GM08714 (cell line): ENCODE results near the gene CBFA2T3.
"Not testable (repeated sequence)": the region's sequence is repeated elsewhere in the genome, so short reads cannot be mapped to it uniquely, and the experiment has no call there.

Experiments used
- H3K4me3 ChIP-seq: fragments of 200-500 bp; sonication (Bioruptor generic); 2 replicates; pipeline ENCODE4 v1.5.1; 2014; ENCODE audit warnings: mild to moderate bottlenecking, low read length, inconsistent platforms
- ZNF274 ChIP-seq: IDR thresholded peaks from 2 replicates; pipeline ENCODE4 v1.6.1; 2012; ENCODE audit warnings: mild to moderate bottlenecking, low read depth, low read length

Gene CBFA2T3

DNA sequence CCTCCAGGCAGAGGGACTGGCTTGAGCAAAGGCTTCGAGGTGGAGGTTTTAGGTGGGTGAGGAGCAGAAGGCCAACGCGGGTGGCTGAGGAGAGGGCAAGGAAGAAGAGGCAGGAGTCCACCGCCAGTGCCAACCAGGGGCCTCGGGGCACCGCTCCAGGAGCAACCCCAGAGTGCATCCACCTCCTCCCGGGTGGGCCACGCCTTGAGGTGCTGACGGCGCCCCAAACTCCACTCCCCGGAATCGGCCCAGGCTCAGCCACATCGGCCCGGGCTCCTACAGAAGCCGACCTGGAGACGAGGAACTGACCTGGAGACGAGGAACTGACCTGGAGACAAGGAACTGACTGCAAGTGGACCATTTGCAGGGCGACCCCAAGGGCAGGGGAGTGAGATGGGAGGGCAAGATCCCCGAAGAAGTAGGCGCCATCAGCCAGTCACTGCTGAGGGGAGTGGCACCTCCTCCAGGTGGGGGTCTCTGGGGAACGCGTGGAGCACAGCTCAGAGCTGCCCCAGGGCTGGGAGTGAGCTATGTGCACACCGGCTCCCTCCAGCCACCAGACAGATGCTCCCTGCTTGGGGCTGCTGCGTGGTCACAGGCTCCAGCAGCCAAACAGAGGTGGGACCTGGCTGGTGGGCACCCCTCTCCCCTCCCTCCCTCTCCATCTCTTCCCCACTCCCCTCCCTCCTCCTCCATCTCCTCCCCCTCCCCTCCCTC lies 29.2 kb upstream of the CBFA2T3 start:
- no peak for TF ChIP-seq ZNF274

DNA sequence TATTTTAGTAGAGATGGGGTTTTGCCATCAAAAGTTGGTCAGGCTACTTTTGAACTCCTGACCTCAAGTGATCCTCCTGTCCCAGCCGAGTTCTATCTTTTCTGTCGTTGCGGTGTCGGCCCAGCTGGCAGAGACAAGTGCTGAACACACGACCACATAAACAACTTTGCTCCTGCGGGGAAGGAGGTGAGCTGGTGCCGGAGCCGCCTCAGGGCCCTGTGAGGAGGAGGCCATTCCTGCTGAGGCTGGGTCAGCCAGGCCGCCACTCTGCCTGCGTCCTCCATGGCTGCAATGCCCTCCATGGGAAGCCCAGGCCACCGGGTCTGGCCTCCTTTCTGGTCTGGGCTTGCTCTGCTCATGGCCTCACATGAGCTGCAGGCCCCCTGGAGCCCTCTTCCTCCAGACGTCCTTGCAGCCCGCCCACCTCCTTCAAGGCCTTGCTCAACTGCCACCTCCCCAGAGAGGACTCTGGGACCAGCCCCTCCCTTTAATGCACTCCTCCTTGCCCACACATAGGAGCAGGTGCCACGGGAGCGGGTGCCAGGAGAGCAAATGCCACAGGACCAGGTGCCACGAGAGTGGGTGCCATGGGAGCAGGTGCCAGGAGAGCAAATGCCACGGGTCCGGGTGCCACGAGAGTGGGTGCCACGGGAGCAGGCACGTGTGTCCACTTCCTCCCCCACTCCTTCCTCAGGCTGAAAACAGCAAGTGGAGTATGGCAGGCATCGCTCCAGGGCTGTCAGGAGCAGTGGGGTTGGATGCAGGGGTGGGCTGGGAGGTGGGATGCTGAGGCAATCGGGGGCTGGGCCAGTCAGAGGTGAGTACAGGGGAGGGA lies 28.4 kb upstream of the CBFA2T3 start:
- no peak for TF ChIP-seq ZNF274
- no peak overlapping the region for H3K4me3 ChIP-seq

More for the DNA sequence above, 29.2 kb upstream of the CBFA2T3 start:
- no peak overlapping the region for H3K4me3 ChIP-seq

DNA sequence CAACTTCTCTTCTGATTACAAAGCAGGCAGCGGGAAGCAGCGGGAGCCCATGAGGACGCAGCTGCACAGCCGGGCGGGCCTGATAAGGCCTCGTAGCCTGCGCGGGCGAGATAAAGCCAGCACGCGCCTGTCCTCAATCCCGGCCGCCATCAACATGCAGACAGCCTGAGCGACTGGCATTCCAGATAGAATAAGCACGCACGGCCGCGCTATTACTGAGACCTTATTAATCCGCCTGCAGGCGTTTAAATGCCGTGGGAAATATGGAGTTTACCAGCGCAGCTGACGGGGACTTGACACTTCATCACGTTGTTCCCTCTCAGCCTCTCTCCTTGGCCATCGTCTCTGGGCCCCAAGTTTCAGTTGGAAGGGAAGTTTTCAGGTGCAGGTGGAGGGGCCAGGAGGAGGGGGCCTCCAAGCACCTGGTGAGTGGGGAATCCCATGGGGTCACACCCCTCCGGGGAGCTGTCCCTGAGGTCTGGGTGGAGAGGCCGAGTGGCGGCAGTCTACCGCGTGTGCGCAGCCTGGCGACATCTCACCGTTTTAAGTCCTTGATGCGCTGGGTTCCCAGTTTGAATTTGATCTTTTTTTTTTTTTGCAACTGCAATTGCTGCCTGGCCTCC lies 27.3 kb upstream of the CBFA2T3 start:
- H3K4me3 ChIP-seq = no peak overlapping the region

DNA sequence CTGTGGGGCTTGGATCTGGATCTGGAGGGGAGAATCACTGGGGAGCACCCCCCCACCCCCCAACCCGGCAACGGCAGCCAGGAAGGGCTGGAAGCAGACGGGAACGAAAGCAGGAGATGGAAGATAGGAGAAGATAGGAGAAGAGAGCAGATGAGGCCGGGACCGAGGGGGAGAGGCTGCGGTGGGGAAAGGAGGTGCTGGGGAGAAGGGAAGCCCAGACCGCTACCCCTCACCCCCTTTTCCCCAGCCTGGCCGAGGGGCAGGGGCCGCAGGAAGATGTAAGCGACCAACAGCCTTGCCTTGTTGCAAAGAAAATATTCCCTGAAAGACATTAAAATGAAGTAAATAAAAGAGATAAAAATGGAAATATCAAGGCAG lies 26.8 kb upstream of the CBFA2T3 start:
- H3K4me3 ChIP-seq = no peak overlapping the region
- TF ChIP-seq ZNF274 = no peak

More for the DNA sequence above, 27.3 kb upstream of the CBFA2T3 start:
- no peak for TF ChIP-seq ZNF274

DNA sequence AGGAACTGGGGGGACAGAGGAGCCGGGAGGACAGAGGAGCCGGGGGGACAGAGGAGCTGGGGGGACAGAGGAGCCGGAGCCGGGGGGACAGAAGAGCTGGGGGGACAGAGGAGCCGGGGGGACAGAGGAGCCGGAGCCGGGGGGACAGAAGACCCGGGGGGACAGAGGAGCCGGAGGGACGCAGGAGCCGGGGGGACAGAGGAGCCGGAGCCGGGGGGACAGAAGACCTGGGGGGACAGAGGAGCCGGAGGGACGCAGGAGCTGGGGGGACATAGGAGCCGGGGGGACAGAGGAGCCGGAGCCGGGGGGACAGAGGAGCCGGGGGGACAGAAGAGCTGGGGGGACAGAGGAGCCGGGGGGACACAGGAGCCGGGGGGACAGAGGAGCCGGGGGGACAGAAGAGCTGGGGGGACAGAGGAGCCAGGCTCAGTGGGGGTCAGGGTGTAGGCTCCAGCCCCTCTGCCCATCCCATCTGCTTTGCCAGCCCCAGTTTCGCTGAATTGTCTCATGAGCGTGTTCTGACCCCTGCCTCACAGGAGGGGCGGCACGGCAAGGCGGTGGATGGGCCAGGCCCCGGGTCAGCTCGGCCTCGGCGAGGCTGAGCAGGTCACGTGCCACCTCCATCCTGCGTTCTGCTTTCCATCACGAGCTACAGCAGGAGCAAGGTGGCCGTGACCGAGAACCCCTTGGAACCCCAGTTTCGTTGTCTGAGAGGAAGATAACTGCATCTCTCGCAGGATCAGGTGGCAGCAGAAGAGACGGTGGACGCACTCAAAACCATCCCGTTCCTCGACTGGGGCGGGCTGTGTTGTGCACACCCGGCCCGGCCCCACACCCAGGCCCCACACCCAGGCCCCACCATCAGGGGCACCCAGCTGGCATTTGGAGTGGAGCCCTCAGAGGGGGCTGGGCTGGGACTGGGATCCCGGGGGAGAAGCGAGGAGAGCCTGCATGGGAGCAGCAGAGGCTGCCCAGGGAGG lies 26.1 kb upstream of the CBFA2T3 start:
- H3K4me3 ChIP-seq = no peak overlapping the region
- no peak for TF ChIP-seq ZNF274

DNA sequence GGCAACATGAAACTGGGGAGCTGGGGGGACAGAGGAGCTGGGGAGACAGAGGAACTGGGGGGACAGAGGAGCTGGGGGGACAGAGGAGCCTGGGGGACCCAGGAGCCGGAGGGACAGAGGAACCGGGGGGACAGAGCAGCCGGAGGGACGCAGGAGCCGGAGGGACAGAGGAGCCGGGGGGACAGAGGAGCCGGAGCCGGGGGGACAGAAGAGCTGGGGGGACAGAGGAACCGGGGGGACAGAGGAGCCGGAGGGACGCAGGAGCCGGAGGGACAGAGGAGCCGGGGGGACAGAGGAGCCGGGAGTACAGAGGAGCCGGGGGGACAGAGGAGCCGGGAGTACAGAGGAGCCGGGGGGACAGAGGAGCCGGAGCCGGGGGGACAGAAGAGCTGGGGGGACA lies 25.1 kb upstream of the CBFA2T3 start:
- H3K4me3 ChIP-seq = not testable (repeated sequence)

DNA sequence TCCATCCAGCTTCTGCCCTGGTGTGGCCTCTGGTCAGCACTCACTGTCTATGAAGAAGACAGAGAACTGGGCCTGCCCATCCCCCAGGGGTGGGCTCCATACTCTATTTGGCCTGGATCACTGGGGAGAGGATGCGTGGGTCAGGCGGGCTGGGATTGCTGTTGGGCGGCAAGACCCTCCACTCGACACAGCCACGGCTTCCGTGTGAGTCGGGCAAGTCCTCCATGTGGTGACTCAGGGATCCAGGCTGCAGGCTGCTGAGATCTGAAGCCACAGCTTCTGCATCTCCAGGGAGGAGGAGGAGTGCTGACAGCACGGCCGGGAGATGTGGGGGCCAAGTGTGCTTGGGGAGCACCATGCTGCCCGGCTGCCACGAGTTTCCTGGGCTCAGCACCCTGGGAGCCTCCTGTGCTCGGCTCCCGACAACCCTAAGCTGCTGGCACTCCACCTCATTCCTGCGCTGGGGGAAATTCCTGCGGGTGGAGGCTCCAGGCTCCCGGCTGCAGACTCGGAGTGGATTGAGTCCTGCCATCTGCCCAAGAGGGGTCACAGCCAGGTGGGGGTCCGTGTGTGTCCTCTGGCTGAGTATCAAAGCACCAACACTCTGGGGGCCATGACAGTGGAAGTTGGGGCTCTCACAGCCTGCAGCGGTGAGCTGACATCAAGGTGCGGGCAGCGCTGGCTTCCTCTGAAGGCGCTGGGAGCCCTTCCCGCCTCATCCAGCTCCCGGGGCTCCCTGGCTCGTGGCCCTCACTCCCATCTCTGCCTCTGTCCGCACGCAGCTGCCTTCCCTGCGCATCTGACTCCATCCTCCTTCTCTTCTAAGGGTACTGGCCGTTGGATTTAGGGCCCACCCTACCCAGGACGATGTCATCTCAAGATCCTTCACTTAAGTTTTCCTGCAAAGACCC lies 24.4 kb upstream of the CBFA2T3 start:
- no peak overlapping the region for H3K4me3 ChIP-seq
- no peak for TF ChIP-seq ZNF274

DNA sequence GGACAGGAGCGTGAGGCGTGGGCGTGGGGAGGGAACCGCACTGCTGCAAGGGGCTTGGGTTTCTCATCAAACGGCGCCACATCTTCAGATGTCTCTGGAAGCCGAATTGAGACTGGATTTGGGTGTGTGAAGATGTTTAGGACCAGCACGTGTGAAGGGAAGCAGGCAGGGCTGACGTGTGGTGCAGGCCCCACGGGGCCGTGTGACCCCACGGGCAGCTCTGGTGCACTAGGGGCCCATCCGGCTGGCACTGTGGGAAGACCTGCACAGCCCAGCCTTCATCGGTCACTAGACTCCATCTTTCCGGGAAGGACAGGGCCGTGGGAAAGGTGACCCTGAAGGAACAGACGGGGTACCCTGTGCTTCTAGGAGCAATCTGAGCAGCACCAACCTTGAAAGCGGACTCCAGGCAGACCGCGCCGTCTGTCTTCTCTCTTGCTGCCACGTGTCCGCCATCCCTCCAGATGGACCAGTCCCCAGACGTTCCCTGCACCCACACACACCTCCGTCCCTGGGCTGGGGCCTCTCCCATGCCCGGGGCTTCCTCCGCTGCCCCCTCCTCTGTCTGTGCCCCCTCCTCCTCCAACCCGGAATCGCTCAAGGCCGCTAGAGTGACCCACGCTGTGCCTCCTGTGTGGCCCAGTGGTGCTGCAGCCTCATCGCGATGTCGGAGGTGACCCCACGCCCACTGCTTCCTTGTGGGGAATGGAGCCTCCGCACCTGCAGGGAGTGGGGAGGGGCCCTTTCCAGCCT lies 23.4 kb upstream of the CBFA2T3 start:
- TF ChIP-seq ZNF274 = no peak
- H3K4me3 ChIP-seq = no peak overlapping the region

DNA sequence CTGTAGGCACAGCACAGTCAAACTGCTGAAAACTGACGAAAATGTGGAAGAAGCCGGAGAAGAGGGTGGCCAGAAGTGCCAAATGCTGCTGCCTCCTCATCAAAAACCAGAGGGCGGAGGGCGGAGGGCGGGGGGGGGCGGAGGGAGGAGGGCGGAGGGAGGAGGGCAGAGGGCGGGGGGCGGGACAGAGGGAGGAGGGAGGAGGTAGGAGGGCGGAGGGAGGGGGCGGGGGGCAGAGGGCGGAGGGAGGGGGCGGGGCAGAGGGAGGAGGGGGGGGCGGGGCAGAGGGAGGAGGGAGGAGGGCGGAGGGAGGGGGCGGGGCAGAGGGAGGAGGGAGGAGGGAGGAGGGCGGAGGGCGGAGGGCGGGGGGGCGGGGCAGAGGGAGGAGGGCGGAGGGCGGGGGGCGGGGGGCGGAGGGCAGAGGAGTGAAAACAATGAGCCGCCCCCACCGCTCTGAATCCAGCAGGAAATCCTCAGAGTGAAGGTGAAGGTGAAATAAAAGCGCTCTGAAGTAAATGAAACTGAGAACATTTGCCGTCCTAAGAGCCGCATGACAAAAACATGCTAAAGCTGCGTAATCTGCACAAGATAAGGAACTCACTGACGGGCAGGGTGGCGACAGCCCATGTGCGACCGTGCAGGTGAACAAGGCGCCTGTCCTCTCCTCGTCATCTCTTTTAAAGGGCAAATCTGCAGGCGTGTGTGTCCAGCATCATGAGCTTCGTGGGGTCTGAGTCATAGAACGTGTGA lies 22.6 kb upstream of the CBFA2T3 start:
- TF ChIP-seq ZNF274 = no peak

DNA sequence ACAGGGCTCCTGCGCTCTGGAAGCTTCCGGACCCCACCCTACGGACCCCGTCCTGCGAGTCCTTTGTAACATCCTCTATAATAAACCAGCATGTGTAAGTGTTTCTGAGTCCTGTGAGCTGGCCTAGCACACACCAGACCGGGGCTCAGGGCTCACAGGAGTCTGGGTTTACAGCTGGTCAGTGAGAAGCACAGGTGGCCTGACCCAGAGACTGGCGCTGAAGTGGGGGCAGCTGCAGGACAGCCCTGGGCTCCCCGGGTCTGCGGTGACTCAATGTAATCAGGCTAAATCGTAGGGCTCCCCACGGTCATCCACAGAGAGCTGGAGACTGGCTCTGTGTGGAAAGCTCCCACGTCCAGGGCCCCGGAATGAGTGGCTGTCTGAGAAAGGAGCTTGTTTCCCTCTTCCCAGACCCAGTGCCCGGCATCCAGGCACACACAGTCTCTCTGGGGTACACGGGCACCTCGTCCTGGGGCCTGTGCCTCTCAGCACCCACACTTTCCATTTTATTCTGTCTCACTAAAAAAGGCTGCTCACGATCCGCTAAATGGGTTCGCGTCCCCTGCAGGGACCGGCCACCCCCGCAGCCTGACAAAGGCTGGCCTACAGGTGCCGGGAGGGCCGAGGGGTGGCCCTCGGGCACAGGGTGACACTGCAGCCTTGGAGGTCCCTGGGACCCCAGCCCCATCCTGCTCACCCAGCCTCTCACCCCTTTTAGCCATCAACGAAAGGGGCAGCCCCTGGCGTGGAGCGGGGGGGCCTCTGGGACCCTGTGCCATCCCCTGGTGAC lies 18.9 kb upstream of the CBFA2T3 start:
- TF ChIP-seq ZNF274 = no peak
- no peak overlapping the region for H3K4me3 ChIP-seq

More for the DNA sequence above, 22.6 kb upstream of the CBFA2T3 start:
- H3K4me3 ChIP-seq = no peak overlapping the region

DNA sequence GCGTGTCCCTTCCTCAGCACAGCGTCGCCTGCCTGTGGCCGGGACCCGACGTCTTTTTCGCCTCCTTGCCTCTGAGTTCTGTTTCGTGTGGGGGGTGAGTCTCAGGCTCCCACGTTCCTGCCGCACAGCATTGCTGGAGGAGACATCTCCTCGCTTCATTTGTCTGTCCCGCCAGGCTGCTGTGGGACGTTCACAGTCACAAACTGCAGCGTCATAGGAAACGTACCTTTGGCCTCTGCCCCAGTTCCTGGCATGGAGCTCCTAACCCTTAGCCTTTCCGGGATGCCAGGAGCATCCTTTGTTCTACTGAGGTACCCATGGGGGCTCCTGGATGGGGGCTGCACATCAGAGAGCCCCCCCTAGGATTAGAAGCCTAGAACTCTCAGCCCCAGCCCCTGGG lies 18.2 kb upstream of the CBFA2T3 start:
- no peak for TF ChIP-seq ZNF274
- H3K4me3 ChIP-seq = no peak overlapping the region
